SK-N-SH (cell line): ENCODE measurements around the gene ZNF609. TPM values are rescaled to one million over a fixed set of nuclear protein-coding genes. Genes with fewer than 3 reads are reported as not detected.
A peak's percentile ranks its signal among the peaks of the same experiment; 100 is the strongest.

Source experiments
- CTCF ChIA-PET: fragments of 300-600, 350-600 bp; formaldehyde crosslinking; extraction: SDS; loops from one replicate; lab custom pipeline; 2021; lab: Yijun Ruan, JAX
- POLR2A ChIA-PET: fragments of 350-600 bp; sonication (Branson Sonifier 250); formaldehyde crosslinking; extraction: SDS; loops from one replicate; lab custom pipeline; 2020; ENCODE audit warnings: antibody characterized with exemption, inconsistent platforms; lab: Yijun Ruan, JAX
- DNase-seq: peaks from one replicate; pipeline ENCODE4 v3.0.0; 2012
- H2AFZ ChIP-seq: fragments of 200-600 bp; sonication (generic); 2 replicates; pipeline ENCODE4 v1.8.1; 2016; ENCODE audit warnings: antibody characterized with exemption, mild to moderate bottlenecking, low read depth
- H3F3A ChIP-seq: fragments of 200-600 bp; sonication (generic); replicated peaks from 2 replicates; pipeline ENCODE3; 2016; ENCODE audit warnings: antibody characterized with exemption, mild to moderate bottlenecking; ENCODE audit not compliant: insufficient read depth
- H3K27ac ChIP-seq, 2 experiments: fragments of 200-500 bp in 1 of 2; fragments of 200-600 bp in 1 of 2; sonication (Bioruptor generic) in 1 of 2; sonication (generic), shearing (Covaris generic) in 1 of 2; 2 replicates each; pipeline versions ENCODE4 v1.5.1 to v1.6.1; 2014 to 2016; ENCODE audit warnings: low read depth in 2 of 2, inconsistent platforms in 1 of 2, low read length in 1 of 2, mild to moderate bottlenecking in 1 of 2, mixed read lengths in 1 of 2
- H3K27me3 ChIP-seq: fragments of 200-600 bp; sonication (generic), shearing (Covaris generic); 2 replicates; pipeline ENCODE4 v1.6.1; 2016; ENCODE audit warnings: mixed run types; ENCODE audit not compliant: insufficient read depth
- H3K36me3 ChIP-seq, 2 experiments: fragments of 200-500 bp in 1 of 2; fragments of 200-600 bp in 1 of 2; sonication (Bioruptor generic) in 1 of 2; sonication (generic) in 1 of 2; replicated peaks in 1 of 2; 2 replicates each; pipeline versions ENCODE3 to v1.5.1; 2014 to 2016; ENCODE audit warnings: low read length in 1 of 2, mild to moderate bottlenecking in 1 of 2; ENCODE audit not compliant: insufficient read depth in 2 of 2, control insufficient read depth in 1 of 2
- H3K4me1 ChIP-seq, 2 experiments: fragments of 200-500 bp in 1 of 2; fragments of 200-600 bp in 1 of 2; sonication (Bioruptor generic) in 1 of 2; sonication (generic), shearing (Covaris generic) in 1 of 2; 2 replicates each; pipeline versions ENCODE4 v1.5.1 to v1.6.1; 2014 to 2016; ENCODE audit warnings: low read depth in 1 of 2, low read length in 1 of 2, mixed run types in 1 of 2; ENCODE audit not compliant: insufficient read depth in 2 of 2, control insufficient read depth in 1 of 2
- H3K4me2 ChIP-seq: fragments of 200-600 bp; sonication (generic), shearing (Covaris generic); 2 replicates; pipeline ENCODE4 v1.6.1; 2017; ENCODE audit warnings: mixed run types
- H3K4me3 ChIP-seq, 2 experiments: fragments of 200-500 bp in 1 of 2; fragments of 200-600 bp in 1 of 2; sonication (Bioruptor generic) in 1 of 2; sonication (generic), shearing (Covaris generic) in 1 of 2; 2 replicates each; pipeline versions ENCODE4 v1.5.1 to v1.8.1; 2014 to 2016; ENCODE audit warnings: low read depth in 2 of 2, inconsistent platforms in 1 of 2, low read length in 1 of 2, mild to moderate bottlenecking in 1 of 2, mixed read lengths in 1 of 2, moderate library complexity in 1 of 2
- H3K79me2 ChIP-seq: fragments of 200-600 bp; sonication (generic); 2 replicates; pipeline ENCODE4 v1.8.1; 2017; ENCODE audit warnings: mild to moderate bottlenecking; ENCODE audit not compliant: insufficient read depth
- H3K9ac ChIP-seq: fragments of 200-600 bp; sonication (generic); 2 replicates; pipeline ENCODE4 v1.6.1; 2017; ENCODE audit warnings: mixed run types
- H3K9me2 ChIP-seq: fragments of 200-600 bp; sonication (generic); 2 replicates; pipeline ENCODE4 v1.6.1; 2017; ENCODE audit warnings: mixed run types
- H3K9me3 ChIP-seq: fragments of 200-600 bp; sonication (generic); 2 replicates; pipeline ENCODE4 v1.6.1; 2017; ENCODE audit warnings: mixed run types, mild to moderate bottlenecking, moderate library complexity
- H4K20me1 ChIP-seq: fragments of 200-600 bp; sonication (generic); 2 replicates; pipeline ENCODE4 v1.6.1; 2017; ENCODE audit warnings: mild to moderate bottlenecking, mixed run types; ENCODE audit not compliant: insufficient read depth
- CTCF ChIP-seq: fragments of 200-600 bp; sonication (generic); IDR thresholded peaks from 2 replicates; pipeline ENCODE4 v1.6.1; 2017; ENCODE audit warnings: antibody characterized with exemption, mild to moderate bottlenecking, moderate library complexity
- EZH2phosphoT487 ChIP-seq: fragments of 200-600 bp; sonication (generic); IDR thresholded peaks from 2 replicates; pipeline ENCODE4 v1.6.1; 2017; ENCODE audit warnings: low read depth, mixed run types, mild to moderate bottlenecking, antibody characterized with exemption, moderate library complexity, borderline replicate concordance
- GABPA ChIP-seq: IDR thresholded peaks from 2 replicates; pipeline ENCODE4 v1.4.0; 2012; ENCODE audit warnings: low read depth, mild to moderate bottlenecking
- MEF2A ChIP-seq: IDR thresholded peaks from 2 replicates; pipeline ENCODE4 v1.4.0; 2012; ENCODE audit warnings: low read depth, borderline replicate concordance
- MXI1 ChIP-seq: IDR thresholded peaks from 2 replicates; pipeline ENCODE4 v1.6.1; 2012; ENCODE audit warnings: mild to moderate bottlenecking, low read depth, low read length, improper control_type of control experiment
- NFIC ChIP-seq: IDR thresholded peaks from 2 replicates; pipeline ENCODE4 v1.4.0; 2012; ENCODE audit warnings: borderline replicate concordance
- PBX3 ChIP-seq: IDR thresholded peaks from 2 replicates; pipeline ENCODE4; 2012
- POLR2AphosphoS5 ChIP-seq: IDR thresholded peaks from 2 replicates; pipeline ENCODE4 v1.6.1; 2012; ENCODE audit warnings: low read depth, low read length
- REST ChIP-seq: IDR thresholded peaks from 2 replicates; pipeline ENCODE4 v1.6.1; 2012; ENCODE audit warnings: mild to moderate bottlenecking, low read depth, low read length, moderate library complexity
- RFX5 ChIP-seq: IDR thresholded peaks from 2 replicates; pipeline ENCODE4 v1.6.1; 2012; ENCODE audit warnings: mild to moderate bottlenecking, improper control_type of control experiment, low read length
- TAF1 ChIP-seq: IDR thresholded peaks from 2 replicates; pipeline ENCODE4 v1.6.1; 2012; ENCODE audit warnings: low read depth, mild to moderate bottlenecking, low read length, moderate library complexity, borderline replicate concordance
- ZBTB33 ChIP-seq: IDR thresholded peaks from 2 replicates; pipeline ENCODE4 v1.4.0; 2012; ENCODE audit warnings: low read depth, borderline replicate concordance
- WGBS: methylation state at CpG from one replicate; pipeline ENCODE4 v1.1.6; 2017; ENCODE audit warnings: low lambda C conversion rate; 5-methylcytosine and 5-hydroxymethylcytosine counted together
- polyA plus RNA-seq, 3 experiments: library from polyadenylated mRNA; depleted of rRNA; stranded (reverse); fragments of >200 nt; gene quantifications; 2 replicates each; pipeline ENCODE4 v1.2.3, GENCODE V29; 2012

Gene ZNF609
- polyA plus RNA-seq, 1 of the 3 experiments (the other 2 are of a cell fraction) = 12.6 TPM

- peak; percentile 78 for TF ChIP-seq PBX3
These were observed 136.5 kb downstream of the ZNF609 start (continued) for GRCh38 chr15:64596701-64597476.

GRCh38 chr15:64597477-64597822 is 137.1 kb downstream of the ZNF609 start:
- peaks cover 93% of the 10 kb centered on the region for H3K79me2 ChIP-seq
- no peaks in the 10 kb centered on the region for H3K36me3 ChIP-seq
- POLR2A ChIA-PET = no interaction called here
- CTCF ChIA-PET = no interaction called here
- TF ChIP-seq REST = no peak
- no peak for TF ChIP-seq ZBTB33
- peak; percentile 35; the same call in 1 of the 2 replicates for TF ChIP-seq NFIC
- peak; percentile 14; the same call in 1 of the 2 replicates for TF ChIP-seq MXI1
- H3K9ac ChIP-seq = no peak overlapping the region
- peak overlapping the region; percentile 53 to 68; a peak in 3 of 4 replicates for H3K27ac ChIP-seq
- peak overlapping the region; percentile 68 for H3K4me2 ChIP-seq
- H3K9me2 ChIP-seq = no peaks in the 10 kb centered on the region
- DNase-seq = peak; percentile 67
- no peak overlapping the region for H2AFZ ChIP-seq
- peaks cover 59% of the 10 kb centered on the region for H4K20me1 ChIP-seq
- 17% methylated on average over 1 of the region's 1 CpG for whole genome bisulfite sequencing
- H3F3A ChIP-seq = peaks cover 23% of the 10 kb centered on the region
- peaks cover 14 to 29% of the 10 kb centered on the region in 2 experiments for H3K4me1 ChIP-seq
- no peak overlapping the region for H3K4me3 ChIP-seq
- no peaks in the 10 kb centered on the region for H3K9me3 ChIP-seq
- no peaks in the 10 kb centered on the region for H3K27me3 ChIP-seq

- H3K9ac ChIP-seq = no peak overlapping the region
- H3F3A ChIP-seq = peaks cover 23% of the 10 kb centered on the region
- no peaks in the 10 kb centered on the region for H3K9me2 ChIP-seq
- H3K4me1 ChIP-seq = peaks cover 14 to 29% of the 10 kb centered on the region in 2 experiments
- no peak for DNase-seq
- H3K36me3 ChIP-seq = no peaks in the 10 kb centered on the region
- H3K4me2 ChIP-seq = peak overlapping the region; percentile 36; the same call in 1 of the 2 replicates
- H3K27me3 ChIP-seq = no peaks in the 10 kb centered on the region
- CTCF ChIA-PET = no interaction called here
- H2AFZ ChIP-seq = no peak overlapping the region
- H3K27ac ChIP-seq = peak overlapping the region in 1 of 2 experiments; percentile 24; a peak in 1 of 4 replicates
- peaks cover 63% of the 10 kb centered on the region for H4K20me1 ChIP-seq
- no peak overlapping the region for H3K4me3 ChIP-seq
- H3K79me2 ChIP-seq = peaks cover 90% of the 10 kb centered on the region
- TF ChIP-seq CTCF (no peak), GABPA (no peak), RFX5 (no peak), TAF1 (no peak), MXI1 (no peak), EZH2phosphoT487 (no peak), POLR2AphosphoS5 (no peak), ZBTB33 (no peak), MEF2A (no peak)
- no peaks in the 10 kb centered on the region for H3K9me3 ChIP-seq
- POLR2A ChIA-PET = no interaction called here
These were observed 138.8 kb downstream of the ZNF609 start for GRCh38 chr15:64599226-64599625.
